ENCODE results near the gene AMY2A.
"Not testable (repeated sequence)": the region's sequence is repeated elsewhere in the genome, so short reads cannot be mapped to it uniquely, and the experiment has no call there.

DNA sequence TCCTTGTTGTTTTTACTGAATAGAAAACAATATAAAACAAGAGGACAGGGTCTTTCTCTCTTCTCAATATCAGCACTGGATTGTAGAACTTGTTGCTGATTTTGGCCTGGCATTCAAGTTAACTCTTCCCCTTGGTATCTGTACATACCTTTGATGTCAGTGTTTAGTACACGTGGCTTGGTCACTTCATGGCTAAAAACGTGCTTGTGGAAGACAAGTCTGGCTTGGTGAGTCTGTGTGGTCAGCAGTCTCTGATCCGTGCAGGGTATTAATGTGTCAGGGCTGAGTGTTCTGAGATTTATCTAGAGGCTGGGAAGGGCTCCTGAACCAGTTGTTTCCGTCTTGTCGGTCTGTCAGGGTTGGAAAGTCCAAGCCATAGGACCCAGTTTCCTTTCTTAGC, 38.2 kb downstream of the AMY2A start, which contains the start of gene AMY1A:
- TF ChIP-seq, protein P1, sequence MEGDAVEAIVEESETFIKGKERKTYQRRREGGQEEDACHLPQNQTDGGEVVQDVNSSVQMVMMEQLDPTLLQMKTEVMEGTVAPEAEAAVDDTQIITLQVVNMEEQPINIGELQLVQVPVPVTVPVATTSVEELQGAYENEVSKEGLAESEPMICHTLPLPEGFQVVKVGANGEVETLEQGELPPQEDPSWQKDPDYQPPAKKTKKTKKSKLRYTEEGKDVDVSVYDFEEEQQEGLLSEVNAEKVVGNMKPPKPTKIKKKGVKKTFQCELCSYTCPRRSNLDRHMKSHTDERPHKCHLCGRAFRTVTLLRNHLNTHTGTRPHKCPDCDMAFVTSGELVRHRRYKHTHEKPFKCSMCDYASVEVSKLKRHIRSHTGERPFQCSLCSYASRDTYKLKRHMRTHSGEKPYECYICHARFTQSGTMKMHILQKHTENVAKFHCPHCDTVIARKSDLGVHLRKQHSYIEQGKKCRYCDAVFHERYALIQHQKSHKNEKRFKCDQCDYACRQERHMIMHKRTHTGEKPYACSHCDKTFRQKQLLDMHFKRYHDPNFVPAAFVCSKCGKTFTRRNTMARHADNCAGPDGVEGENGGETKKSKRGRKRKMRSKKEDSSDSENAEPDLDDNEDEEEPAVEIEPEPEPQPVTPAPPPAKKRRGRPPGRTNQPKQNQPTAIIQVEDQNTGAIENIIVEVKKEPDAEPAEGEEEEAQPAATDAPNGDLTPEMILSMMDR (IDR thresholded peaks at IDR 0.05), result not testable (repeated sequence)
- TF ChIP-seq POLR2AphosphoS5, POLR2A (IDR thresholded peaks at IDR 0.05): not testable (repeated sequence)
